Subcutaneous adipose tissue (tissue), 4 donors: ENCODE data around the gene EIF4G3. TPM values are rescaled to one million over a fixed set of nuclear protein-coding genes. Genes with fewer than 3 reads are reported as not detected.

Source experiments
- CTCF ChIP-seq: fragments of 450-650 bp; IDR thresholded peaks from one replicate; pipeline ENCODE4 v1.5.1; 2016; ENCODE audit warnings: low read depth, mild to moderate bottlenecking, control low read depth, antibody characterized with exemption, moderate library complexity
- total RNA-seq, 4 donors: library from RNA; depleted of rRNA; stranded (reverse); fragments of >200 nt; gene quantifications; one replicate each; pipeline ENCODE4 v1.1.0, GENCODE V29; 2016

The EIF4G3 gene
- total RNA-seq, 4 donors from 2014 or later, result 41.0 to 60.2 (median 51.7) TPM

GRCh38 chr1:21212126-21212525, 35.4 kb upstream of the EIF4G3 start:
- TF ChIP-seq CTCF, result no peak

GRCh38 chr1:21206117-21206516, 29.4 kb upstream of the EIF4G3 start:
- TF ChIP-seq CTCF, result no peak

GRCh38 chr1:21205416-21205815, 28.7 kb upstream of the EIF4G3 start:
- no peak for TF ChIP-seq CTCF

GRCh38 chr1:21201650-21202049, 25.0 kb upstream of the EIF4G3 start:
- no peak for TF ChIP-seq CTCF

GRCh38 chr1:21200767-21201166, 24.1 kb upstream of the EIF4G3 start:
- TF ChIP-seq CTCF, result no peak

GRCh38 chr1:21198929-21199328, 22.2 kb upstream of the EIF4G3 start:
- TF ChIP-seq CTCF, result no peak

- no peak for TF ChIP-seq CTCF
These were observed 16.2 kb upstream of the EIF4G3 start for GRCh38 chr1:21192871-21193270.
